ENCODE data around the gene B3GAT3. TPM values are rescaled to one million over a fixed set of nuclear protein-coding genes. Genes with fewer than 3 reads are reported as not detected.

The B3GAT3 gene
- total RNA-seq, 1 donor from 2014 or later: 56.6 TPM

GRCh38 chr11:62580959-62581715 is 40.6 kb downstream of the B3GAT3 start:
- ChIA-PET CTCF (no interaction called here), POLR2A (interaction anchor here (0.5 to 1.5 kb wide), 3 partner anchors 10 to 180 kb away, joined by 3 to 9 read pairs (median 8); partner anchors contain the start of genes POLR2G and TUT1)
- no peak for TF ChIP-seq CTCF (IDR thresholded peaks at IDR 0.05)
- intact Hi-C loops (cut with micrococcal nuclease): no loop called here
- no peaks in the 10 kb centered on the region for H3K9me3 Mint-ChIP-seq
- H3K27me3 Mint-ChIP-seq: no peaks in the 10 kb centered on the region
- H3K36me3 Mint-ChIP-seq (ENCODE audit: low read depth): peaks cover 55% of the 10 kb centered on the region
- ATAC-seq (ENCODE audit: low read depth): no peak
- H3K27ac Mint-ChIP-seq: no peak overlapping the region
- peaks cover 1% of the 10 kb centered on the region for H3K4me1 Mint-ChIP-seq
- DNase-seq: no peak
- H3K4me3 Mint-ChIP-seq: no peak overlapping the region

- ChIA-PET POLR2A (no interaction called here), CTCF (no interaction called here)
- ATAC-seq (ENCODE audit: low read depth): no peak
- Mint-ChIP-seq H3K4me3 (no peak overlapping the region), H3K27me3 (no peaks in the 10 kb centered on the region), H3K9me3 (no peaks in the 10 kb centered on the region), H3K36me3 (ENCODE audit: low read depth) (peaks cover 55% of the 10 kb centered on the region), H3K27ac (no peak overlapping the region), H3K4me1 (peaks cover 11% of the 10 kb centered on the region)
- intact Hi-C loops (cut with micrococcal nuclease): no loop called here
- no peak for DNase-seq
- TF ChIP-seq CTCF (IDR thresholded peaks at IDR 0.05): no peak
Measured at GRCh38 chr11:62579252-62579651, 42.5 kb downstream of the B3GAT3 start.

GRCh38 chr11:62578541-62578940 is 43.2 kb downstream of the B3GAT3 start:
- Mint-ChIP-seq H3K27ac (no peak overlapping the region), H3K4me1 (peaks cover 17% of the 10 kb centered on the region), H3K4me3 (no peak overlapping the region), H3K27me3 (no peaks in the 10 kb centered on the region), H3K9me3 (no peaks in the 10 kb centered on the region), H3K36me3 (ENCODE audit: low read depth) (peaks cover 57% of the 10 kb centered on the region)
- ChIA-PET CTCF (interaction anchor here (0.6 kb wide), 1 partner anchor 10 kb away, joined by 5 read pairs; no protein-coding TSS in a partner anchor), POLR2A (no interaction called here)
- intact Hi-C loops (cut with micrococcal nuclease): no loop called here
- no peak for DNase-seq
- ATAC-seq (ENCODE audit: low read depth): no peak
- TF ChIP-seq CTCF (IDR thresholded peaks at IDR 0.05): no peak

- ChIA-PET CTCF (interaction anchor here (0.5 kb wide), 1 partner anchor 36 kb away, joined by 3 read pairs; the partner anchor contains the start of gene ROM1), POLR2A (interaction anchor here (0.6 to 1.1 kb wide), 3 partner anchors 14 to 70 kb away, joined by 3 to 4 read pairs (median 3); partner anchors contain the start of genes GANAB and TUT1)
- DNase-seq (no peak), ATAC-seq (ENCODE audit: low read depth) (no peak)
- H3K9me3 Mint-ChIP-seq: no peaks in the 10 kb centered on the region
- peaks cover 29% of the 10 kb centered on the region for H3K4me1 Mint-ChIP-seq
- peaks cover 63% of the 10 kb centered on the region for H3K36me3 Mint-ChIP-seq (ENCODE audit: low read depth)
- intact Hi-C loops (cut with micrococcal nuclease): no loop called here
- no peaks in the 10 kb centered on the region for H3K27me3 Mint-ChIP-seq
- H3K27ac Mint-ChIP-seq: peak overlapping the region; percentile 56
- no peak overlapping the region for H3K4me3 Mint-ChIP-seq
- TF ChIP-seq CTCF (IDR thresholded peaks at IDR 0.05): no peak
Measured at GRCh38 chr11:62577046-62577714, 44.6 kb downstream of the B3GAT3 start.

- ChIA-PET POLR2A (interaction anchor here (1.1 kb wide), 1 partner anchor 89 kb away, joined by 4 read pairs; the partner anchor contains the start of genes C11orf98 and CSKMT), CTCF (no interaction called here)
- DNase-seq (no peak), ATAC-seq (ENCODE audit: low read depth) (no peak)
- H3K27me3 Mint-ChIP-seq: no peaks in the 10 kb centered on the region
- H3K27ac Mint-ChIP-seq: no peak overlapping the region
- TF ChIP-seq CTCF (IDR thresholded peaks at IDR 0.05): no peak
- intact Hi-C loops (cut with micrococcal nuclease): no loop called here
- no peak overlapping the region for H3K4me3 Mint-ChIP-seq
- no peaks in the 10 kb centered on the region for H3K9me3 Mint-ChIP-seq
- peaks cover 43% of the 10 kb centered on the region for H3K4me1 Mint-ChIP-seq
- H3K36me3 Mint-ChIP-seq (ENCODE audit: low read depth): peaks cover 67% of the 10 kb centered on the region
Measured at GRCh38 chr11:62575837-62576236, 45.9 kb downstream of the B3GAT3 start.

Measured in activated B cell treated with CpG ODN at 0.5 μM for 24 hours (primary cell).